Hindlimb muscle (tissue), 1 donor: ENCODE data around the gene PARVG. TPM values are rescaled to one million over a fixed set of nuclear protein-coding genes. Genes with fewer than 3 reads are reported as not detected.
A peak's percentile ranks its signal among the peaks of the same experiment; 100 is the strongest.

ENCODE experiments used
- DNase-seq: peaks from one replicate; pipeline ENCODE4 v3.0.0-alpha.2; 2013
- polyA plus RNA-seq: library from polyadenylated mRNA; unstranded; fragments of 120-200 nt; gene quantifications from one replicate; pipeline ENCODE4 v1.2.1, GENCODE V29; 2013; ENCODE audit not compliant: insufficient read length

PARVG gene, protein sequence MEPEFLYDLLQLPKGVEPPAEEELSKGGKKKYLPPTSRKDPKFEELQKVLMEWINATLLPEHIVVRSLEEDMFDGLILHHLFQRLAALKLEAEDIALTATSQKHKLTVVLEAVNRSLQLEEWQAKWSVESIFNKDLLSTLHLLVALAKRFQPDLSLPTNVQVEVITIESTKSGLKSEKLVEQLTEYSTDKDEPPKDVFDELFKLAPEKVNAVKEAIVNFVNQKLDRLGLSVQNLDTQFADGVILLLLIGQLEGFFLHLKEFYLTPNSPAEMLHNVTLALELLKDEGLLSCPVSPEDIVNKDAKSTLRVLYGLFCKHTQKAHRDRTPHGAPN
- polyA plus RNA-seq, result 4.5 TPM

DNA sequence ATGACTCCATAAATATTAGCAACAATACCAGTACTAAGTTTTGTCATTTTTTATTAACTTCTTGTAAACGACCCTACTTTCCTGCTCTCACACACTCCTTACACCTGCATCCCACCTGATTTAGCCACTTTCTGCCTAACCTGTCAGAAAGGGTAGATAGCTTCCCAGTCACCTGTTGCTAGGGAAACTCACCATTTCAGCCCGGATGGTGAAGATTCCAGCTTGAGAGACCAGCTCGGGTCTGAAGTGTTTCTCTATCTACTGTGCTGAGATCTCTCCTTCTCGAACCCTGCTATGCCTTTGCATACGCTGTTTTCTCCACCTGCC, at the start of gene PARVG:
TSS of gene PARVG (plus strand) at position 220 of the 327 bp plus-strand sequence. CDS start 2,405 bp downstream, outside the sequence.
- no peak for DNase-seq

- no peak for DNase-seq
Observed at GRCh38 chr22:44131412-44131811, 49.3 kb upstream of the PARVG start.

- no peak for DNase-seq
Observed at GRCh38 chr22:44131989-44132685, 48.6 kb upstream of the PARVG start.

GRCh38 chr22:44132724-44133123, 48.0 kb upstream of the PARVG start:
- no peak for DNase-seq

DNA sequence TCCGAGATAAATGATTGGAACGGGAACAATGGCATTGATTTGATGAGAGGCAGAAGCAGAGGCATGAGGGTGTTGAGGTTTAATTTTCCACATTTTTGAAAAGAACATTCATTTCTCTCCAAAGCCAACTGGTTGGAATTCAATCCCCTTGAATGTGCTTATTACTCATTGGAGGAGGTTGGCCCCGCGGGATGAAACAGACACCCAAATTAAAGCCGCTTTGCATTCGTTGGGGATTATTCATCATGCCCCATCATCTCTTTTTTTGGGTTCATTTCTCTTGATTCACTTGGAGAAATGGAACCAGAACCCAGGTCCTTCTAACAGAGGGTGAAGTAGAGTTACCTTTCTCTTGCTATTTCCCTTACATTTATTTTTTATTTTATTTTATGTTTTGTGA, 47.6 kb upstream of the PARVG start:
- no peak for DNase-seq

GRCh38 chr22:44133901-44134571, 46.7 kb upstream of the PARVG start:
- no peak for DNase-seq

- DNase-seq, result no peak
Observed at GRCh38 chr22:44136112-44136511, 44.6 kb upstream of the PARVG start.

- DNase-seq, result no peak
Observed at GRCh38 chr22:44136786-44137185, 43.9 kb upstream of the PARVG start.

GRCh38 chr22:44137415-44137814, 43.3 kb upstream of the PARVG start:
- no peak for DNase-seq

DNA sequence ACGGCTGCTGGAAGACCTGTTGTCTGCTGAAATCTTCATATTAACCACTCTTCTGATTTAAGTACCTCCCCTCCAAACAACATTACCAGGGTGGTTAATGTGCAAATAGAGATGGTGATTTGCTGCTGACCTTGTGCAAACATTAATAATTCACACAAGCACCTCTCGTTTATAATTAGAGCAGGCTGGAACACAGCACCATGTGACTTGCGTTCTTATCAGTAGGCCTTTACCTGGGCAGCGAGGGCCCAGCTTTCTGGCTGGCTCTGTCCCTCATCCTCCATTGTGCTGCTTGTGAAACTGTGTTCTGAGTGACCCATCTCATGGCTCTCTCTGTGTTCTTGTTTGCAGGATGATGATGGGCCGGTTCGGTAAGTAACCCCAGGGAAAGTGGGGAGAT, 41.0 kb upstream of the PARVG start:
- no peak for DNase-seq

- no peak for DNase-seq
Observed at GRCh38 chr22:44142421-44143104, 38.2 kb upstream of the PARVG start.

DNA sequence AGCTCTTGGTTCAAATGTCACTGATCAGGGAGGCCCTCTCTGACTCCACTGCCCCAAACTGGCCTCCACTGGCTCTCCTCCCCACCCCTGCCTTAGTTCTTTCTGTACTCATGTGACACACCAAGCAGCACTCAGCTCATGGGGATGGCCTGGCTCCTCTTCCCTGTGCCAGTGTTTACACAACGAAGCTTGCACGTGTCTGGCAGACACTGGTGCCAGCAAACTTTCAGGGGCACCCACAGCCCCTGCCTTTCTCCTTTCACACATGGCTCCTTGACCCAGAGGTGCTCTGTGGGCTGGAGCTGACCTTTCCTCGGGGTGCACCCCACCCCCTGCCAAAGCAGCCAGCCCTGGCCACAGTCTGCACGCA, 37.6 kb upstream of the PARVG start:
- no peak for DNase-seq

DNA sequence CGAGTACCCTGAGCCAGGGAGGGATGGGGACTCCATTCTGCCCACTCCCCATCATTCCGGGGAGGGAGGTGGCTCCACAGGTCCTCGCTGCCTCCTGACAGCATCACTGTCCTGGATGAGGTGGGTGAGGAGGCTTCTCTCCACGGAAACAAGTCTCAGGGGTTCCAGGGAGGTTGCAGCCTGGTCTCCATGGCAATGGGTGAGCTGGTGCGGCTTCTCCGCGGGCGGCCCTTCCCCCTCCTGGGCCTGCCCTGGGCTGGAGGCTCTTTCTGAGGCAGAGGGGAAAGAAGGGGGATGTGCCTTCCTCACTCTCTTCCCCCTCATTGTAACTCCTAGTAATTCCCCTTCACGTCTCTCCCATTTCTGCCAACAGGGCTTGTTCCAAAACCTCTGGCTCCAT, 37.1 kb upstream of the PARVG start:
- DNase-seq, result no peak

DNA sequence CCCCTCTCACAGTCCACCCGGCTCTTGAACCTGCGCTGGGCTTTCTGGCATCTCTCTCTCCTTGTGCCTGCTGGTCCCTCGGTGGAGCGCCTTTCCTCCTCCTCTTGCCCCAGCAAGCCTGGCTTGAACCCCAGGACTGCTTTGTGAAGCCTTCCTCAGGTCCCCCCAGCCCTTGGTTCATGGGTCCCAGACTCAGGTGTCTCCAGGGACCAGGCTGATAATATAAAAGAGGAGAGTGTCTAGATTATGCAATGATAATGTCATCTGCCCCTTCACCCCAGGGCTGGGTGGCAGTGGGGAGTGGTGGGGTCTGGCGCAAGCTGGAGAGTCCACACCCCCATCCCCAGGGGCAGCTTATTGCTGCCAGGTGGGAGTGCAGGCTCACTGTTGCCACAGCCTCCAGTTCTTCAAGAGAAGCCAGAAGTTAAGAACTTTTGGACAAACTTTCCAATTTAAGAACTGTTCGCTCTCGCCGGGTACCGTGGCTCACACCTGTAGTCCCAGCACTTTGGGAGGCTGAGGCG, 36.6 kb upstream of the PARVG start:
- DNase-seq, result no peak

- DNase-seq, result no peak
Observed at GRCh38 chr22:44145544-44145943, 35.2 kb upstream of the PARVG start.

- no peak for DNase-seq
Observed at GRCh38 chr22:44146088-44146861, 34.5 kb upstream of the PARVG start.

DNA sequence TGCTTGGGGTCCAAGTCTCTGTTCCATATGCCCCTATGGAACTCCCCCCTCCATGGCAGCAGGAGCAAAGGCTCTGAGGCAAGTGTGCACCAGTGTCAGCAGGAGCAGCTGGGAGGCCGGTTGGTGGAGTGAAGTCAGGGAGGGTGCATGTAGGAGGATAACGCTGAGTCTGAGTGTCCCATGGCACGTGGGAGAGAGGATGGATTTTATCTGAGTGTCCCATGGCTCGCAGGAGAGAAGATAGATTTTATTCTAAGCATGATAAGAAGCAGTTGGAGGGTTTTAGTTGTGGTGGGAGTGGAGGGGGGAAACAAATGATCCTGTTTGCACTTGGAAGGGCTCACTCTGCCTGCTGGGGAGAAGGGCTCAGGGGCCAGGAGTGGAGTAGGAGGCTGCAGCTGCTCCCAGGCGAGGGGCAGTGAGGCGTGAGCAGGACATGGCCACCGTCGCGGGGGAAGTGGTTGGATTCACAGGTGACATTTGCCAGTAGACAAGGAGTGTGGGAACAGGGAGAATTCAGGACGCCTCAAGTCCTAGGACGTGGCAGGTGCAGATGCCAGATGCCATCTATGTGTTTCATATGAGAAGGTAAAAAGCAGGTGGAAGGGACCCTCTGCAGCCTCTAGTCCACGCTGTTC, 33.6 kb upstream of the PARVG start:
- no peak for DNase-seq

GRCh38 chr22:44147821-44148574, 32.7 kb upstream of the PARVG start:
- peak; percentile 79 for DNase-seq

DNA sequence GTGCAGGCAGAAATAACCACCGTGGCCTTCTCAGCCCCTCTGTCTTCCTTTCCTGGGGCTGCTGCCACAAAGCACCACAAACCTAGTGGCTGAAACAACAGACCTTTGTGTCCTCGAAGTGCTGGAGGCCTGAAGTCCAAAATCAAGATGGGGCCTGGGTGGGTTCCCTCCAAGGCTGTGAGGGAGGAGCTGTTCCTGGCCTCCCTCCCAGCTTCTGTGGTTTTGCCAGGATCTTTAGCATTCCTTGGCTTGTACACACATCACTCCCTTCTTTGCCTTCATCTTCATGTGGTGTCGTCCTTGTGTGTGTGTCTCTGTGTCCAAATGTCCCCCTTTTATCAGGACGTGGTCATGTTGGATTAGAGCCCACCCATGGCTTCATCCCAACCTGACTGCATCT, 29.0 kb upstream of the PARVG start:
- DNase-seq, result no peak

DNA sequence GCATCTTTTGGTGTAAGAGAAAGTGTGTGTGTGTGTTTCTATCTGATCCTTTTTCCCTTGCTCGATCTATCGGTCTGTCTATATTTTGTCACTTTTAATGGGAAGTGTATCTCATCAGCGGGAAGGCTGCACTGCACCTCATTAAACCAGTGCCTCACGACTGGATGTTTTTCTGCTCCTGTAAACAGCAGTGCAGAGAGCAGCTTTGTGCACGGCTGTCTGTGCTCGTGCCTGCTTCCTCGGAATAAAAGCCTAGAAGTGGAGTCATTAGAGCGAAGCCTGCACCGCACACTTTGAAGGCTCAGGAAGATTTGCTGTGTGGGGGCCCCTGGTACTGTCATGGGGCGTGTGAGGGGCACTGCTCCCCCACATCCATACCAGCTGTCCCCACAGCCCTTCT, 27.0 kb upstream of the PARVG start:
- DNase-seq, result no peak

GRCh38 chr22:44154436-44154942, 26.2 kb upstream of the PARVG start:
- no peak for DNase-seq
